Lower leg skin (tissue), 4 donors: ENCODE measurements around the gene NEU2. TPM values are rescaled to one million over a fixed set of nuclear protein-coding genes. Genes with fewer than 3 reads are reported as not detected.
A peak's percentile ranks its signal among the peaks of the same experiment; 100 is the strongest.

Source experiments
- DNase-seq, 2 donors: peaks; one replicate each; pipeline ENCODE4 v3.0.0-alpha.2; 2019; ENCODE audit warnings: low spot score in 2 of 2
- H3K4me3 ChIP-seq: fragments of 200-600 bp; sonication (generic); 2 replicates; pipeline ENCODE4 v1.5.1; 2017; ENCODE audit warnings: mild to moderate bottlenecking, low read depth; ENCODE audit not compliant: poor library complexity, severe bottlenecking
- POLR2A ChIP-seq, 2 donors: fragments of 450-650 bp; IDR thresholded peaks; one replicate each; pipeline ENCODE4 v1.6.1; 2016 to 2017; ENCODE audit warnings: antibody characterized with exemption in 2 of 2, mild to moderate bottlenecking in 1 of 2, moderate library complexity in 1 of 2
- WGBS, 2 donors: methylation state at CpG; one replicate each; pipeline ENCODE4 v1.1.5; 2018; 5-methylcytosine and 5-hydroxymethylcytosine counted together
- intact Hi-C: fragments of 100-400 bp; cut with DNase I; formaldehyde crosslinking; loops from one replicate; pipeline ENCODE4 v1.15.0; 2023; ENCODE audit warnings: low total_unique reads
- total RNA-seq, 4 donors: library from RNA; depleted of rRNA; stranded (reverse); fragments of >200 nt; gene quantifications; one replicate each; pipeline ENCODE4 v1.1.0, GENCODE V29; 2016
- TF ChIP-seq, protein P1 (sequence below), 3 donors: fragments of 450-650 bp; IDR thresholded peaks; one replicate each; pipeline ENCODE4 v1.5.1; 2016; ENCODE audit warnings: antibody characterized with exemption in 3 of 3, mild to moderate bottlenecking in 3 of 3, moderate library complexity in 2 of 3

NEU2 gene
- total RNA-seq, 4 donors from 2014 or later = 1.3 to 29.9 (median 14.2) TPM

DNA sequence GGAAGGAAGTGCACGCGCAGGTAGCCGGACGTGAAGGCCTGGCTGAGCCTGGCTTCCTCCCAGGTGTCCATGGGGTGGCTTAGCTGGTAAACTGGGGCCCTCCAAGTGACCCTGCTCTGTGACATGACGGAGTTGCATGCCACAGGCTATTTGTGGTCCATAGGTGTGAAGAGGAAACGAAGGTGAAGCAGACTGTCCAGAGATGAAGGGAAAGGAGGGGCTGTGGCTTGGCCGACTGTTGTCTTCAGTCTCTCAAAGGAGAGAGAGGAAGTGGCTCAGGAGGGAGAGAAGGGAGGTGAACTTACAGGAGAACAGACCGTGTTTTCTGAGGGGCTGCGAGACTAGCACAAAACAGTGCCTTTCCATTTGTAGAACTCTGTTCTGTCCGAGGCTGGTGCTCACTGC, 47.0 kb downstream of the NEU2 start:
- 62 to 69% methylated on average over 10 of the region's 10 CpGs for WGBS, 2 donors
- intact Hi-C loops = loop anchor here (5.0 kb wide), 1 partner anchor 613 kb away; the partner anchor contains the start of gene UGT1A6
- DNase-seq = peak in 1 of 2 donors; percentile 57
- TF ChIP-seq POLR2A (IDR thresholded peaks at IDR 0.05) = no peak
- TF ChIP-seq, protein P1, sequence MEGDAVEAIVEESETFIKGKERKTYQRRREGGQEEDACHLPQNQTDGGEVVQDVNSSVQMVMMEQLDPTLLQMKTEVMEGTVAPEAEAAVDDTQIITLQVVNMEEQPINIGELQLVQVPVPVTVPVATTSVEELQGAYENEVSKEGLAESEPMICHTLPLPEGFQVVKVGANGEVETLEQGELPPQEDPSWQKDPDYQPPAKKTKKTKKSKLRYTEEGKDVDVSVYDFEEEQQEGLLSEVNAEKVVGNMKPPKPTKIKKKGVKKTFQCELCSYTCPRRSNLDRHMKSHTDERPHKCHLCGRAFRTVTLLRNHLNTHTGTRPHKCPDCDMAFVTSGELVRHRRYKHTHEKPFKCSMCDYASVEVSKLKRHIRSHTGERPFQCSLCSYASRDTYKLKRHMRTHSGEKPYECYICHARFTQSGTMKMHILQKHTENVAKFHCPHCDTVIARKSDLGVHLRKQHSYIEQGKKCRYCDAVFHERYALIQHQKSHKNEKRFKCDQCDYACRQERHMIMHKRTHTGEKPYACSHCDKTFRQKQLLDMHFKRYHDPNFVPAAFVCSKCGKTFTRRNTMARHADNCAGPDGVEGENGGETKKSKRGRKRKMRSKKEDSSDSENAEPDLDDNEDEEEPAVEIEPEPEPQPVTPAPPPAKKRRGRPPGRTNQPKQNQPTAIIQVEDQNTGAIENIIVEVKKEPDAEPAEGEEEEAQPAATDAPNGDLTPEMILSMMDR (IDR thresholded peaks at IDR 0.05) = no peak
- H3K4me3 ChIP-seq = no peak overlapping the region

DNA sequence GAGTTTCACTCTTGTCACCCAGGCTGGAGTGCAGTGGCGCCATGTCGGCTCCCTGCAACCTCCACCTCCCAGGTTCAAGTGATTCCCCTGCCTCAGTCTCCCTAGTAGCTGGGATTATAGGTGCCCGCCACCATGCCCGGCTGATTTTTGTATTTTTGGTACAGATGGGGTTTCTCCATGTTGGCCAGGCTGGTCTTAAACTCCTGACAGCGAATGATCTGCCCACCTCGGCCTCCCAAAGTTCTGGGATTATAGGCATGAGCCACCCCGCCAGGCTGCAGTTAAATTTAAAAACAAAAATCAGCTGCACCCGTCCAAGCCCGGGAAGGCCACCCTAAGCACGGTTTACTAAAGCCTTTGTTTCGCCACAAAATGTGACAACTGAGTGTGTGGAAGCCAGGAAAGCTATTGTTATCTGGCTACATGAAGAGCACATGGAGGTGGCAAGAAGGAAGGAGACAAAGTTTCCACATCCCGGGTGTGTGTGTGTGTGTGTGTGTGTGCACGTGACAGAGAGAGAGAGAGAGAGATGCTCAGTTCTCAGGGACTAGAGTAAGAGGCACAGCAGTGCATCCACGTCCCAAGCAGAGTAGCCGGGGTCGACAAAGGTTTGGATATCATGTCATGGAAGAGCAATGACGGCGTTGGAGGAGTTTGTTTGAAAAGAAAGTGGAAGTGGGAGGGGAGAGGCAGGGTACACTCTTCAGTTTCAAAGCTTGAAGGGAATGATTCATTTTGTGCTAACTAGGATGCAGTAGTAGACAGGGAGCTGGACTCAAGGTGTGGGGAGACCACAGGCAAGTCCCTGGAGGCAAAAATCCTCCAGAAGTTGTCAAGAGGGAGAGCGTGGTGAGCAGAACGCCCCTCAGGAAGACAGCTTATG, 47.7 kb downstream of the NEU2 start:
- peak in 1 of 2 donors; percentile 77 for DNase-seq
- no peak overlapping the region for H3K4me3 ChIP-seq
- no peak for TF ChIP-seq POLR2A (IDR thresholded peaks at IDR 0.05)
- TF ChIP-seq, protein P1 (IDR thresholded peaks at IDR 0.05) = no peak
- intact Hi-C loops = loop anchor here (5.0 kb wide), 1 partner anchor 612 kb away; the partner anchor contains the start of gene UGT1A6
- 81 to 86% methylated on average over 20 of the region's 20 CpGs for WGBS, 2 donors

DNA sequence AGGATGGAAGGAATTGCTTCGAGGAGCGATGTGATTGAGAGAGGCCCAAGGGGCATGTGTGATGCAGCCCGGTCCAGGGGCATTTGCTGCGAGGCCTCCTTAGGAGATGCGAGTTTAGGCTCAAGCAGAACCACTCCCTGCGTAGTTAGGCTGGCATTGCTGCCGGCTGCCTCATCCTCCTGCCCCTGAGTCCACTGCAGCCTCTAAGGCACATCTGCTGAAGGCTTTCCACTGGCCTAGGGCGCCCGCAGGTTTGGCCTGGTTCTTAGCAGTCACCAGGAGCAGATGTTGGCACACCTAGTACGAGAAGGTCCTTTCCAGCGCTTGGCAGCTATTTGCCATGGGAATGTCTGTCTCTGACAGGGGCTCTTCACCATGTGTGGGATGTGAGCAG, 48.4 kb downstream of the NEU2 start:
- DNase-seq = peak in 1 of 2 donors; percentile 68
- H3K4me3 ChIP-seq = no peak overlapping the region
- 89 to 91% methylated on average over 11 of the region's 11 CpGs for WGBS, 2 donors
- intact Hi-C loops = no loop called here
- TF ChIP-seq, protein P1 (IDR thresholded peaks at IDR 0.05) = no peak
- no peak for TF ChIP-seq POLR2A (IDR thresholded peaks at IDR 0.05)

DNA sequence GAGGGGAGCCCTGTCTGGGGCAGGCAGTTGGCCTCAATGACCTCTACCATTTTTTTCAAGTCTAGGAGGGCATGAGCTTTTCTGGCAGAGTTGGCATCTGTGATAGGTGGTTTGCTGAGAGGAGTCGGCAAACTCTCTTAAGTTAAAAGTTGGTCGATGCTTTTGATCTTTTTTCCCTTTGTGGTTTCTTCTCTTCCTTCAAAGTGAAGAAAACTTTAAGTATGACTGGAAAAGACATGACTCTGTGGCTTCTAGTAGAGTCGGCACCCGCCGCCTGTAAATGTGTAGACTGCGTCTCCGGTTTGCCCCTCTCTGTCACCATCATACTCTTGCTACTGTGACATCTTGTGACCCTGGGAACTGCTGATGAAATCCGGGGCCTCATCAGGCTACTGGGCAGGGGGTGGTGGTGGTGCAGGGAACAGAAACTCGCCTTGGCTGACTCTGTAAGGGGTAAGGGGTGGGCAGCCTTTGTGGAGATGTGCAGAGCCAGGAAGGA, 48.8 kb downstream of the NEU2 start:
- TF ChIP-seq, protein P1 (IDR thresholded peaks at IDR 0.05) = no peak
- no peak for TF ChIP-seq POLR2A (IDR thresholded peaks at IDR 0.05)
- no peak overlapping the region for H3K4me3 ChIP-seq
- no peak for DNase-seq
- 74 to 79% methylated on average over 9 of the region's 9 CpGs for WGBS, 2 donors
- intact Hi-C loops = no loop called here

DNA sequence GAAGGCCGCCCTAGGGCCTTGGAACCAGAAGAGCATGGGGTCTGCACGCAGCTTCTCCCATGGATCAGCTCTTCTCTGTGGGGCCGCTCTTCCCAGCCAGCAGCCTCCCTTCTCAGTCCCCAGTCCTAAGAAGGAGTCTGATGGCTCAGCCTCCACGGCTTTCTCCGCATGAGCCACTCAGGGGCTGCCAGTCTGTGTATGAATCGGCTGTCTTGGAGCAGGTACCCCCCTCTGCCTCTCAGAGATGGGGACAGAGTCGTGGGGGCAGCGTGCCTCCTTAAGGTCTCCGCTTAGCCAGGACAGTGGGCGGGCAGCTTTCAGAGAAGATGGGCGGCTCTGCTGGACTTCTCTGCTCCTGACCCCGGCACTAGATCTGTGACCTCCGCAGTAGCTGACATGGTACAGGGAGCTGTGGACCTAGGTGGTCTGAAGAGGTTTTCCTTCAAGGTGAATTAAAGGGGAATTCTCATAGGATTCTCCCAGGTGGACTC, 49.3 kb downstream of the NEU2 start:
- 85 to 87% methylated on average over 11 to 13 of the region's 13 CpGs for WGBS, 2 donors
- intact Hi-C loops = no loop called here
- no peak for TF ChIP-seq POLR2A (IDR thresholded peaks at IDR 0.05)
- TF ChIP-seq, protein P1 (IDR thresholded peaks at IDR 0.05) = no peak
- DNase-seq = peak in 1 of 2 donors; percentile 82
- no peak overlapping the region for H3K4me3 ChIP-seq
